Measurements from ENCODE around the gene GBF1. TPM values are rescaled to one million over a fixed set of nuclear protein-coding genes. Genes with fewer than 3 reads are reported as not detected.

The GBF1 gene
- total RNA-seq, 1 experiment from 2014 or later, result 50.6 TPM

DNA sequence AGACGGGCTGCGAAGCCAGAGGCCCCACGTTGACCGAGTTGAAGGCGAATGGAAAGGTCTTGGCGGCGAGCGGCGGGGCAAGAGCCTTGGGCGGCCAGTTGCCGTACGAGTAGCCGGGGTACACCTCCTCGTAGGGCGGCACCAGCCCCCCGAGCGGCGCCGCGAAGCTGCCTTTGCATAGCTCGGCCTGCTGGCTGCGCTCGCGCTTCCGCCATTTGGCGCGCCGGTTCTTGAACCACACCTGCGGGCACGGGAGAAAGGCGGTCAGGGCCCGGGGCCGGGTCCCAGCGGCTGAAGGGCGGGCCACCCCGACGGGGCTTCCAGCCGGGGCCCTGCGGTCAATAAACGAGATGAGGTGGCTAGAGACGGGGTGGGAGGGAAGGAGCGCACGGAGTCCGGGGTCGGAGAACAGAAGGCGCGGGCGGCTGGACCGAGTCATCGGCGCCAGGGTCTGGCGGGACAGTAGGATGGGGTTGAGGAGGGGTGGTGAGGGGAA lies 14.4 kb upstream of the GBF1 start:
- POLR2A ChIA-PET, result interaction anchor here (1.9 to 2.1 kb wide), 4 partner anchors 115 to 190 kb away, joined by 7 to 15 read pairs (median 10); partner anchors contain the start of gene FBXL15
- intact Hi-C loops (cut with micrococcal nuclease), result loop anchor here (1.0 kb wide), 1 partner anchor 116 kb away; no protein-coding TSS in a partner anchor
- no TSS peak for BruUV-seq (replicated peaks)
- TF ChIP-seq, protein P1, sequence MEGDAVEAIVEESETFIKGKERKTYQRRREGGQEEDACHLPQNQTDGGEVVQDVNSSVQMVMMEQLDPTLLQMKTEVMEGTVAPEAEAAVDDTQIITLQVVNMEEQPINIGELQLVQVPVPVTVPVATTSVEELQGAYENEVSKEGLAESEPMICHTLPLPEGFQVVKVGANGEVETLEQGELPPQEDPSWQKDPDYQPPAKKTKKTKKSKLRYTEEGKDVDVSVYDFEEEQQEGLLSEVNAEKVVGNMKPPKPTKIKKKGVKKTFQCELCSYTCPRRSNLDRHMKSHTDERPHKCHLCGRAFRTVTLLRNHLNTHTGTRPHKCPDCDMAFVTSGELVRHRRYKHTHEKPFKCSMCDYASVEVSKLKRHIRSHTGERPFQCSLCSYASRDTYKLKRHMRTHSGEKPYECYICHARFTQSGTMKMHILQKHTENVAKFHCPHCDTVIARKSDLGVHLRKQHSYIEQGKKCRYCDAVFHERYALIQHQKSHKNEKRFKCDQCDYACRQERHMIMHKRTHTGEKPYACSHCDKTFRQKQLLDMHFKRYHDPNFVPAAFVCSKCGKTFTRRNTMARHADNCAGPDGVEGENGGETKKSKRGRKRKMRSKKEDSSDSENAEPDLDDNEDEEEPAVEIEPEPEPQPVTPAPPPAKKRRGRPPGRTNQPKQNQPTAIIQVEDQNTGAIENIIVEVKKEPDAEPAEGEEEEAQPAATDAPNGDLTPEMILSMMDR (IDR thresholded peaks at IDR 0.05; ENCODE audit: unreplicated experiment), result no peak
- Mint-ChIP-seq H3K27ac (ENCODE audit: low read depth, unreplicated experiment) (no peak overlapping the region), H3K9me3 (ENCODE audit: unreplicated experiment) (no peaks in the 10 kb centered on the region), H3K4me3 (ENCODE audit: unreplicated experiment) (peak overlapping the region; percentile 68), H3K27me3 (ENCODE audit: insufficient read depth, unreplicated experiment) (peaks cover 17% of the 10 kb centered on the region), H3K36me3 (ENCODE audit: insufficient read depth, unreplicated experiment) (peaks cover 6% of the 10 kb centered on the region), H3K4me1 (ENCODE audit: insufficient read depth, unreplicated experiment) (peaks cover 27% of the 10 kb centered on the region)
- no peak for DNase-seq (ENCODE audit: unreplicated experiment)
- CTCF ChIA-PET, result interaction anchor here (0.5 to 17.5 kb wide), 23 partner anchors 9 to 1016 kb away, joined by 3 to 354 read pairs (median 6); partner anchors contain the start of gene FBXL15

DNA sequence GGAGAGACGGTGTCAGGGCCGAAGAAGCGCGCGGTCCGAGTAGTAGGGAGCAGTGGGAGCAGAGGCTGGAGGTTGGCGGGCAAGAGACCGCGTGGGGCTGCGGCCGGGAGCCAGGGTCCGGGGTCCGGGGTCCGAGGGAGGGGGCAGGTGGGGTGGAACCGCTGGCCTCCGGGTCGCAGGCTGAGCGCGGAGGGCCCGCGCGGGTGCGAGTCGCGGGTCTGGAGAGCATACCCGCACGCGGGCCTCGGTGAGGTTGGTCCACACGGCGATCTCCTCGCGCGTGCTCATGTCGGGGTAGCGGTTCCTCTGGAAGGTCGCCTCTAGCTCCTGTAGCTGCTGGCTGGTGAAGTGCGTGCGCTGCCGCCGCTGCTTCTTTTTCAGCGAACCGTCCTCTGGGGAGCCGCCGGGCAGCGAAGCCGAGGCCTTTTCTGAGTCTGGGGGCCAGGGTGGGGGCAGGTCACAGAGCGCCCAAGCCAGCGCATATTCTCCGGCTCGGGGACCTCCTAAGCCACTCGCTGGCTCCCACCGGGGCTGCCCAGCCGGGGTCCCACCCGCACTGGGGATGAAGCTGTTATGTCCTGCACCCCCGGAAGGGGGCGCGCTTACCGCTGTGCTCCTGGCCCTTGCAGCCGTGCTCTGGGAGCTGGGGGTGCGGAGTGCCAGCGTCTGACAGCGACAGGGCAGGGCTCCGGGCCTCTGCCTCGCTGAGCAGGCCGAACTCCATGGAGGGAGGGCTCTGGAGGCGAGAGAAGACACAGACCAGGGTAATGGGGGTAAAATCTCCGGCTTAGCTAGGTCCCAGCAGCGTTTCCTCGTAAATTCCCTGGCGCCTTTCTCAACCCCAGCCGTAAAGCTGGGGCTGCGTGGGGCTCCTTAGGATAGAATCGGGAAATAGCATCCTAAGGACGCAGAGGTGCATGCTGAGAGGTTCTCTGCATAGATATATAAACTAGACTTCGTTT lies 13.7 kb upstream of the GBF1 start:
- ChIA-PET POLR2A (interaction anchor here (1.2 kb wide), 1 partner anchor 14 kb away, joined by 4 read pairs; the partner anchor contains the start of gene GBF1), CTCF (interaction anchor here (0.6 to 17.5 kb wide), 18 partner anchors 8 to 192 kb away, joined by 3 to 354 read pairs (median 6); partner anchors contain the start of gene FBXL15)
- Mint-ChIP-seq H3K4me3 (ENCODE audit: unreplicated experiment) (peak overlapping the region; percentile 68), H3K27ac (ENCODE audit: low read depth, unreplicated experiment) (no peak overlapping the region), H3K9me3 (ENCODE audit: unreplicated experiment) (no peaks in the 10 kb centered on the region), H3K36me3 (ENCODE audit: insufficient read depth, unreplicated experiment) (peaks cover 6% of the 10 kb centered on the region), H3K4me1 (ENCODE audit: insufficient read depth, unreplicated experiment) (peaks cover 24% of the 10 kb centered on the region), H3K27me3 (ENCODE audit: insufficient read depth, unreplicated experiment) (peaks cover 17% of the 10 kb centered on the region)
- TF ChIP-seq, protein P1 (IDR thresholded peaks at IDR 0.05; ENCODE audit: unreplicated experiment), result peak; percentile 64
- peak; percentile 23 for DNase-seq (ENCODE audit: unreplicated experiment)
- intact Hi-C loops (cut with micrococcal nuclease), result no loop called here
- no TSS peak for BruUV-seq (replicated peaks)

- Mint-ChIP-seq H3K4me1 (ENCODE audit: insufficient read depth, unreplicated experiment) (peaks cover 10% of the 10 kb centered on the region), H3K27ac (ENCODE audit: low read depth, unreplicated experiment) (no peak overlapping the region), H3K4me3 (ENCODE audit: unreplicated experiment) (no peak overlapping the region), H3K36me3 (ENCODE audit: insufficient read depth, unreplicated experiment) (no peaks in the 10 kb centered on the region), H3K27me3 (ENCODE audit: insufficient read depth, unreplicated experiment) (no peaks in the 10 kb centered on the region), H3K9me3 (ENCODE audit: unreplicated experiment) (no peaks in the 10 kb centered on the region)
- POLR2A ChIA-PET, result interaction anchor here (0.6 to 1.6 kb wide), 3 partner anchors 10 to 60 kb away, joined by 4 to 8 read pairs (median 5); partner anchors contain the start of gene GBF1
- CTCF ChIA-PET, result interaction anchor here (0.6 to 17.5 kb wide), 5 partner anchors 13 to 245 kb away, joined by 3 to 354 read pairs (median 4); no protein-coding TSS in a partner anchor
- no TSS peak for BruUV-seq (replicated peaks)
- TF ChIP-seq, protein P1 (IDR thresholded peaks at IDR 0.05; ENCODE audit: unreplicated experiment), result no peak
- intact Hi-C loops (cut with micrococcal nuclease), result no loop called here
- DNase-seq (ENCODE audit: unreplicated experiment), result no peak
These were observed 11.3 kb upstream of the GBF1 start for GRCh38 chr10:102233997-102234396.
